Body of pancreas (tissue), 4 donors: ENCODE measurements around the gene PRPH.

ENCODE experiments used
- CTCF ChIP-seq, 7 experiments: fragments of 450-650 bp in 4 of 7; fragments of 200-600 bp in 3 of 7; sonication (generic) in 3 of 7; IDR thresholded peaks; one replicate each; pipeline ENCODE4 v1.5.1; 2016 to 2019; ENCODE audit warnings: antibody characterized with exemption in 7 of 7
- POLR2A ChIP-seq, 3 donors: fragments of 450-650 bp; IDR thresholded peaks; one replicate each; pipeline ENCODE4 v1.6.1; 2016; ENCODE audit warnings: antibody characterized with exemption in 3 of 3, mild to moderate bottlenecking in 2 of 3

GRCh38 chr12:49295082-49295936 is at the start of gene PRPH:
- no peak for TF ChIP-seq CTCF (IDR thresholded peaks at IDR 0.05)
- TF ChIP-seq POLR2A (IDR thresholded peaks at IDR 0.05), result no peak
